ENCODE measurements around the gene FUT1. TPM values are rescaled to one million over a fixed set of nuclear protein-coding genes. Genes with fewer than 3 reads are reported as not detected.

Gene FUT1
- total and polyA plus RNA-seq, 2 of the 8 experiments (the other 6 are each of a cell fraction or from before 2014, with no cell fraction given): 7.4 to 12.9 TPM

DNA sequence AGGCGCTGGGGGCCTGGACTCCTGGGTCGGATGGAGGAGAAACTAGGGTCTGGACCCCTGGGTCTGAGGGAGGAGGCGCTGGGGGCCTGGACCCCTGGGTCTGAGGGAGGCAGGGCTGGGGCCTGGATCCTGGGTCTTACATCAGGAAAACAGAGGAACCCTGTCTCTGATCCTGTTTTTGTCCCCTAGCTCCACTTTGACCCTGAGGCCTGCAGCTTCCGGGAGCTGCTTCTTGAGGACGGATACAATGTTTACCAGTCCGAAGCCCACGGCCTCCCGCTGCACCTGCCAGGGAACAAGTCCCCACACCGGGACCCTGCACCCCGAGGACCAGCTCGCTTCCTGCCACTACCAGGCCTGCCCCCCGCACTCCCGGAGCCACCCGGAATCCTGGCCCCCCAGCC is 5.3 kb upstream of the FUT1 start:
- ChIA-PET POLR2A (ENCODE audit: partially characterized antibody) (interaction anchor here (1.2 to 4.7 kb wide), 5 partner anchors 9 to 53 kb away, joined by 3 to 39 read pairs (median 7); partner anchors contain the start of genes BCAT2 and IZUMO1), CTCF (ENCODE audit: partially characterized antibody) (interaction anchor here (0.6 to 2.3 kb wide), 8 partner anchors 12 to 84 kb away, joined by 3 to 7 read pairs (median 4); no protein-coding TSS in a partner anchor)
- Histone ChIP-seq H3K4me1 (replicated peaks in 1 of 4; ENCODE audit: control insufficient read depth in 3 of 4, insufficient read depth in 4 of 4, low read length in 3 of 4) (peaks cover 3 to 21% (median 14%) of the 10 kb centered on the region in 4 experiments), H3K18ac (ENCODE audit: extremely low read depth, low read length) (no peak overlapping the region), H3K23ac (ENCODE audit: insufficient read length) (no peak overlapping the region), H3K27ac (ENCODE audit: low read depth, low read length) (no peak overlapping the region), H3K36me3 (ENCODE audit: control insufficient read depth in 2 of 4, insufficient read depth in 4 of 4, low read length in 3 of 4) (no peaks in the 10 kb centered on the region), H3K79me1 (ENCODE audit: low read depth, low read length) (no peaks in the 10 kb centered on the region), H2AK5ac (ENCODE audit: low read depth, low read length) (no peak overlapping the region), H4K91ac (replicated peaks; ENCODE audit: insufficient read length, low read length) (no peak overlapping the region), H2BK20ac (ENCODE audit: low read length) (no peak overlapping the region), H3K27me3 (replicated peaks in 1 of 4; ENCODE audit: control insufficient read depth in 3 of 4, extremely low read depth in 1 of 4, insufficient read depth in 3 of 4, low read length in 3 of 4) (no peaks in the 10 kb centered on the region), H2BK15ac (ENCODE audit: low read length) (no peak overlapping the region), H3K9ac (replicated peaks in 1 of 4; ENCODE audit: extremely low read depth in 1 of 4, low read depth in 3 of 4, low read length in 3 of 4) (no peak overlapping the region), H3K23me2 (ENCODE audit: low read depth, low read length) (peaks cover 5% of the 10 kb centered on the region; the same call in 1 of the 2 replicates), H2BK12ac (ENCODE audit: low read depth, low read length) (no peak overlapping the region), H4K20me1 (replicated peaks in 1 of 2; ENCODE audit: control insufficient read depth in 1 of 2, insufficient read depth in 2 of 2, low read length in 2 of 2) (no peaks in the 10 kb centered on the region), H3K56ac (replicated peaks; ENCODE audit: insufficient read length, low read depth, low read length) (no peak overlapping the region), H4K5ac (ENCODE audit: insufficient read length, low read depth, low read length) (no peak overlapping the region), H3K4me3 (ENCODE audit: extremely low read depth in 1 of 4, insufficient read depth in 2 of 4, low read depth in 3 of 4, low read length in 4 of 4) (no peak overlapping the region), H4K8ac (ENCODE audit: extremely low read depth, insufficient read depth, low read length) (no peak overlapping the region), H2AFZ (ENCODE audit: low read length) (no peak overlapping the region), H3K4me2 (ENCODE audit: insufficient read depth in 1 of 2, low read depth in 2 of 2, low read length in 2 of 2) (no peak overlapping the region), H3K79me2 (ENCODE audit: control insufficient read depth in 1 of 2, insufficient read depth in 2 of 2, low read length in 2 of 2) (no peaks in the 10 kb centered on the region), H2BK5ac (ENCODE audit: low read depth, low read length) (no peak overlapping the region), H3K4ac (replicated peaks; ENCODE audit: insufficient read length, low read depth, low read length) (no peak overlapping the region), H3K14ac (ENCODE audit: insufficient read length) (no peak overlapping the region), H2BK120ac (replicated peaks; ENCODE audit: low read depth, low read length) (no peak overlapping the region), H3K9me3 (ENCODE audit: insufficient read depth in 2 of 2, low read depth in 1 of 2, low read length in 1 of 2) (no peaks in the 10 kb centered on the region)
- no peak for DNase-seq (ENCODE audit: low read depth in 1 of 2, low spot score in 2 of 2)
- FAIRE-seq: no peak
- WGBS, 2 experiments (ENCODE audit: extremely low coverage in 1 of 2, insufficient coverage in 1 of 2, insufficient read length in 1 of 2, insufficient replicate concordance in 2 of 2, low coverage in 1 of 2, low lambda C conversion rate in 2 of 2, missing lambda C conversion rate in 1 of 2): 82% methylated on average over 8 of the region's 14 CpGs; no CpG with 5 or more reads in 1 of the 2 experiments
- TF ChIP-seq, protein P1, sequence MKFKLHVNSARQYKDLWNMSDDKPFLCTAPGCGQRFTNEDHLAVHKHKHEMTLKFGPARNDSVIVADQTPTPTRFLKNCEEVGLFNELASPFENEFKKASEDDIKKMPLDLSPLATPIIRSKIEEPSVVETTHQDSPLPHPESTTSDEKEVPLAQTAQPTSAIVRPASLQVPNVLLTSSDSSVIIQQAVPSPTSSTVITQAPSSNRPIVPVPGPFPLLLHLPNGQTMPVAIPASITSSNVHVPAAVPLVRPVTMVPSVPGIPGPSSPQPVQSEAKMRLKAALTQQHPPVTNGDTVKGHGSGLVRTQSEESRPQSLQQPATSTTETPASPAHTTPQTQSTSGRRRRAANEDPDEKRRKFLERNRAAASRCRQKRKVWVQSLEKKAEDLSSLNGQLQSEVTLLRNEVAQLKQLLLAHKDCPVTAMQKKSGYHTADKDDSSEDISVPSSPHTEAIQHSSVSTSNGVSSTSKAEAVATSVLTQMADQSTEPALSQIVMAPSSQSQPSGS (IDR thresholded peaks at IDR 0.05; ENCODE audit: low read length): no peak
- no peak for TF ChIP-seq CTBP2 (IDR thresholded peaks at IDR 0.05; ENCODE audit: borderline replicate concordance, insufficient read depth, insufficient read length, low read length)
- no peak for TF ChIP-seq EZH2 (IDR thresholded peaks at IDR 0.05; ENCODE audit: low read depth, low read length, severe bottlenecking)
- TF ChIP-seq, protein P2, sequence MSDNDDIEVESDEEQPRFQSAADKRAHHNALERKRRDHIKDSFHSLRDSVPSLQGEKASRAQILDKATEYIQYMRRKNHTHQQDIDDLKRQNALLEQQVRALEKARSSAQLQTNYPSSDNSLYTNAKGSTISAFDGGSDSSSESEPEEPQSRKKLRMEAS (IDR thresholded peaks at IDR 0.05): no peak
- no peak for TF ChIP-seq SIX5 (IDR thresholded peaks at IDR 0.05; ENCODE audit: low read depth, low read length)
- TF ChIP-seq POLR2AphosphoS5 (IDR thresholded peaks at IDR 0.05; ENCODE audit: low read depth, low read length): no peak
- TF ChIP-seq TEAD4 (IDR thresholded peaks at IDR 0.05; ENCODE audit: low read depth, low read length): no peak
- TF ChIP-seq, protein P3, sequence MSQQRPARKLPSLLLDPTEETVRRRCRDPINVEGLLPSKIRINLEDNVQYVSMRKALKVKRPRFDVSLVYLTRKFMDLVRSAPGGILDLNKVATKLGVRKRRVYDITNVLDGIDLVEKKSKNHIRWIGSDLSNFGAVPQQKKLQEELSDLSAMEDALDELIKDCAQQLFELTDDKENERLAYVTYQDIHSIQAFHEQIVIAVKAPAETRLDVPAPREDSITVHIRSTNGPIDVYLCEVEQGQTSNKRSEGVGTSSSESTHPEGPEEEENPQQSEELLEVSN (IDR thresholded peaks at IDR 0.05): no peak
- TF ChIP-seq CHD1 (IDR thresholded peaks at IDR 0.05; ENCODE audit: low read depth, low read length): no peak
- TF ChIP-seq ASH2L (IDR thresholded peaks at IDR 0.05; ENCODE audit: low read length): no peak
- no peak for TF ChIP-seq CHD2 (IDR thresholded peaks at IDR 0.05; ENCODE audit: low read length)
- no peak for TF ChIP-seq TCF12 (IDR thresholded peaks at IDR 0.05; ENCODE audit: low read depth, low read length)

All from H1 (cell line).